ENCODE results near the gene THRA. TPM values are rescaled to one million over a fixed set of nuclear protein-coding genes. Genes with fewer than 3 reads are reported as not detected.
A peak's percentile ranks its signal among the peaks of the same experiment; 100 is the strongest.

THRA gene
- total RNA-seq, 1 experiment from 2014 or later: 107 TPM

DNA sequence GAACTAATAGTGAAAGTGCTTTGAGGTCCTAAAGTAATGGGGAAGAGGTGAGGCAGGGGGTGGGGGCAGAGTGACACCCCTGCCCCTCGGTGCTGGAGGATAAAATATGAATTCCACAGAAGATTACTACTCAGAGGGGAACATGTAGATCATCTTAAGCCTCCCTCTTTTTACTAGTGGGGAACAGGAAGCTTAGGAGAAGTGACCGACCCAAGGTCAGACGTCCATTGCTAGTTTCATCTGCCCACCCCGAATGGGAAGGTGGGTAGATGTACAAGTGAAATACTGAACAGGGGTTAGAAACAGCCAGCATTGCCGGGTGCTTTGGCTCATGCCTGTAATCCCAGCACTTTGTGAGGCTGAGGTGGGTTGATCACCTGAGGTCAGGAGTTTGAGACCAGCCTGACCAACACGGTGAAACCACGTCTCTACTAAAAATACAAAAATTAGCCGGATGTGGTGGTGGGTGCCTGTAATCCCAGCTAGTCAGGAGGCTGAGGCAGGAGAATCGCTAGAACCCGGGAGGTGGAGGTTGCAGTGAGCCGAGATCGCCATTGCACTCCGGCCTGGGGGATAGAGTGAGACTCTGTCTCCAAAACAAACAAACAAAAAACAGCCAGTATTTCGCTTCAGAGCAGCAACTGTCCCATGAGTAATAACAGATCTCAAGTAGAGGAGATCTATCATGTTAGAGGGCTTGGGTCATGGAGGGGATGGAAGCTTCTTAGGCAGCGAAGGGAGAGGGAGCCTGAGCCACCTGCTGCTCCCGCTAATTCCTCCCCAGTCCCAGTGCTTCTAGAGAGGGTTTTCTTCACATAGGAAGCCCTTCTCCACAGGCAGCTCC lies 38.8 kb downstream of the THRA start:
- DNase-seq: no peak
- no peaks in the 10 kb centered on the region for H3K27me3 Mint-ChIP-seq (ENCODE audit: unreplicated experiment)
- peaks cover 97% of the 10 kb centered on the region for H3K4me1 Mint-ChIP-seq (ENCODE audit: low read depth, unreplicated experiment)
- peaks cover 54% of the 10 kb centered on the region for H3K36me3 Mint-ChIP-seq (ENCODE audit: insufficient read depth, unreplicated experiment)
- CTCF ChIA-PET: interaction anchor here (0.6 to 16.6 kb wide), 58 partner anchors 11 to 937 kb away, joined by 3 to 1006 read pairs (median 5); partner anchors contain the start of genes CASC3, CDC6, CSF3 and ERBB2
- no TSS peak for BruUV-seq (replicated peaks)
- intact Hi-C loops (cut with micrococcal nuclease; ENCODE audit: unreplicated experiment): loop anchor here (1.0 kb wide), 1 partner anchor 67 kb away; no protein-coding TSS in a partner anchor
- no peak for TF ChIP-seq CTCF (IDR thresholded peaks at IDR 0.05; ENCODE audit: unreplicated experiment)
- H3K27ac Mint-ChIP-seq (ENCODE audit: unreplicated experiment): peak overlapping the region; percentile 85
- no peaks in the 10 kb centered on the region for H3K9me3 Mint-ChIP-seq (ENCODE audit: low read depth, unreplicated experiment)
- H3K4me3 Mint-ChIP-seq (ENCODE audit: low read depth, unreplicated experiment): peak overlapping the region; percentile 80

- Mint-ChIP-seq H3K9me3 (ENCODE audit: low read depth, unreplicated experiment) (no peaks in the 10 kb centered on the region), H3K27me3 (ENCODE audit: unreplicated experiment) (no peaks in the 10 kb centered on the region), H3K36me3 (ENCODE audit: insufficient read depth, unreplicated experiment) (peaks cover 50% of the 10 kb centered on the region), H3K27ac (ENCODE audit: unreplicated experiment) (no peak overlapping the region), H3K4me3 (ENCODE audit: low read depth, unreplicated experiment) (peak overlapping the region; percentile 1), H3K4me1 (ENCODE audit: low read depth, unreplicated experiment) (peaks cover 97% of the 10 kb centered on the region)
- intact Hi-C loops (cut with micrococcal nuclease; ENCODE audit: unreplicated experiment): no loop called here
- DNase-seq: peak; percentile 75
- TF ChIP-seq CTCF (IDR thresholded peaks at IDR 0.05; ENCODE audit: unreplicated experiment): no peak
- CTCF ChIA-PET: interaction anchor here (0.5 to 16.6 kb wide), 41 partner anchors 9 to 609 kb away, joined by 3 to 1006 read pairs (median 4); partner anchors contain the start of genes CASC3, CSF3, ERBB2 and MED24
- no TSS peak for BruUV-seq (replicated peaks)
Measured at GRCh38 chr17:40103071-40103661, 40.4 kb downstream of the THRA start.

DNA sequence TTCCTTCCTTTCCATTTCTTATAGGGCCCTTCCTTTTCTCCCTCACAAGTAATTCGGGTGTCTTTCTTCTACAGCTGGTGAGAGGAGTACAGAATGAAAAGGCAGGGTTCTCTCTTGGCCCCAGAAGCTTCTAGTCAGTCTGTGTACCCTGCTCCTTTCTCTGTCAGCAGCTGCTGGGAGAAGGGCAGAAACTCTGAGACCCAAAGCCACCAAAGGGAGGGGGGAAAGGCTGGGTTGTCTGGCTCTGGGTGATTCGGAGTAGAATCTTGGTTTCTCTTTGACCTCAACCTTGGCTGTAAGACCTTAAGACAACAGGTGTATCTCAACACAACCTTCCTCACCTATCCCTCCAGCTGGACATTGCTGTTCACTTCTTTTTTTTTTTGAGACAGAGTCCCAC lies 40.9 kb downstream of the THRA start:
- peaks cover 97% of the 10 kb centered on the region for H3K4me1 Mint-ChIP-seq (ENCODE audit: low read depth, unreplicated experiment)
- no TSS peak for BruUV-seq (replicated peaks)
- TF ChIP-seq CTCF (IDR thresholded peaks at IDR 0.05; ENCODE audit: unreplicated experiment): no peak
- CTCF ChIA-PET: interaction anchor here (0.5 to 16.6 kb wide), 32 partner anchors 9 to 608 kb away, joined by 3 to 1006 read pairs (median 5); partner anchors contain the start of genes CASC3, CSF3, ERBB2 and MED24
- H3K36me3 Mint-ChIP-seq (ENCODE audit: insufficient read depth, unreplicated experiment): peaks cover 47% of the 10 kb centered on the region
- intact Hi-C loops (cut with micrococcal nuclease; ENCODE audit: unreplicated experiment): no loop called here
- no peak for DNase-seq
- no peaks in the 10 kb centered on the region for H3K27me3 Mint-ChIP-seq (ENCODE audit: unreplicated experiment)
- H3K27ac Mint-ChIP-seq (ENCODE audit: unreplicated experiment): no peak overlapping the region
- no peak overlapping the region for H3K4me3 Mint-ChIP-seq (ENCODE audit: low read depth, unreplicated experiment)
- H3K9me3 Mint-ChIP-seq (ENCODE audit: low read depth, unreplicated experiment): no peaks in the 10 kb centered on the region

DNA sequence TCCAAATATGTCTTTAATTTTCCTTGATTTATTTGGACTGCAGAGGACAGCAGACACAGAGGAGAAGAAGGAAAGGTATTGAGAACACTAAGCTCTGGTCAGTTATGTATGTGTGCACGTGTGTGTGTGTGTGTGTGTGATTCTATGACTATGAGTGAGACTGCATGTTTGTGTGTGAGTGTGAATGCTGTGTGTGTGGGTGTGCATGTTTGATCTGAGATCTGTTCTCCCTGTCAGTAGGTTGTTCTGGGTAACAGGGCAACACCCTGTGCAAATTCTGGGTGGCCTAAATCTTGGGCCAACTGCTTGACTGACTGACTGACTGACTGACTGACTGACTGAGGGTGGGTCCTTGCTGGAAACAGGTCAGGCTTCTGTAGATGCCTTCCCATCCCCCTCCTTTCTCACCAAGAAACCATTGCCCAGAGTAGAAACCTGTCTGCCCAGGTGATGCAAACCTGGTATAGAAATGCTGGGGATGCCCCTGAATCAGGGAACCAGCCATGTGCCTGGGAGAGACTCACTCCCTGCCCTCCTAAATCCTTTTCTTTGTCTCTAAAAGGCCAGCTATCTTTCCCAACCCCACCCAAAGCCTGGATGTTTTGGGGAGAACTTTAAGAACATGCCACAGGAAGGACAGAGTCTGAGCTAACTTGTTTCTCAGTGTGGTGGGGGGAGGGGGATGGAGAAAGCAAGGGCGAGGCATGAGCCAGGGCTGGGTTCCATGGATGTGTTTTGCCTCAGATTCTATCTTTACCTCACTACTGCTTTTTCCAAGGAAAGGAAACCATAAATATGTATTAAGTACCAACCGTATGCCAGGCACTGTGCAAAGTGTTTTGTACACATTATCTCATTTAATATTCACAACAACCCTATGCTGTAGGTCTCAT lies 42.1 kb downstream of the THRA start:
- Mint-ChIP-seq H3K4me1 (ENCODE audit: low read depth, unreplicated experiment) (peaks cover 92% of the 10 kb centered on the region), H3K27me3 (ENCODE audit: unreplicated experiment) (no peaks in the 10 kb centered on the region), H3K27ac (ENCODE audit: unreplicated experiment) (peak overlapping the region; percentile 0), H3K9me3 (ENCODE audit: low read depth, unreplicated experiment) (no peaks in the 10 kb centered on the region), H3K4me3 (ENCODE audit: low read depth, unreplicated experiment) (no peak overlapping the region), H3K36me3 (ENCODE audit: insufficient read depth, unreplicated experiment) (peaks cover 36% of the 10 kb centered on the region)
- no TSS peak for BruUV-seq (replicated peaks)
- TF ChIP-seq CTCF (IDR thresholded peaks at IDR 0.05; ENCODE audit: unreplicated experiment): no peak
- CTCF ChIA-PET: interaction anchor here (0.6 to 16.6 kb wide), 14 partner anchors 8 to 423 kb away, joined by 3 to 1006 read pairs (median 4); partner anchors contain the start of genes CASC3, MED24, MSL1 and THRA
- DNase-seq: peak; percentile 88
- intact Hi-C loops (cut with micrococcal nuclease; ENCODE audit: unreplicated experiment): no loop called here

All from Calu3 (cell line).